Gastroesophageal sphincter (tissue), 3 donors: ENCODE measurements around the gene ATP11A.

Experiments used
- CTCF ChIP-seq, 4 experiments: fragments of 200-600 bp in 2 of 4; fragments of 450-650 bp in 2 of 4; sonication (generic) in 1 of 4; IDR thresholded peaks; one replicate each; pipeline ENCODE4 v1.5.1; 2017 to 2019; ENCODE audit warnings: antibody characterized with exemption in 4 of 4, mild to moderate bottlenecking in 2 of 4, moderate library complexity in 2 of 4
- EP300 ChIP-seq: sonication (generic); formaldehyde crosslinking; IDR thresholded peaks from one replicate; pipeline ENCODE4 v1.6.1; 2017; ENCODE audit warnings: antibody characterized with exemption, mild to moderate bottlenecking
- POLR2A ChIP-seq, 2 donors: fragments of 450-650 bp; IDR thresholded peaks; one replicate each; pipeline ENCODE4 v1.6.1; 2017; ENCODE audit warnings: antibody characterized with exemption in 2 of 2, mild to moderate bottlenecking in 2 of 2, moderate library complexity in 1 of 2
- POLR2AphosphoS5 ChIP-seq: sonication (generic); formaldehyde crosslinking; IDR thresholded peaks from one replicate; pipeline ENCODE4 v1.6.1; 2017; ENCODE audit warnings: antibody characterized with exemption

GRCh38 chr13:112781287-112781686 lies 91.4 kb downstream of the ATP11A start:
- no peak for TF ChIP-seq CTCF (IDR thresholded peaks at IDR 0.05)
- no peak for TF ChIP-seq POLR2A (IDR thresholded peaks at IDR 0.05)
- no peak for TF ChIP-seq EP300
- TF ChIP-seq POLR2AphosphoS5: no peak
